ENCODE measurements around the gene HACD4.

HACD4 gene

GRCh38 chr9:20962536-20963225 is 68.8 kb downstream of the HACD4 start:
- no peak overlapping the region for H2AFZ ChIP-seq (ENCODE audit: low read length)
- H3K27ac ChIP-seq (ENCODE audit: low read depth, low read length, poor library complexity, severe bottlenecking): no peak overlapping the region
- no peaks in the 10 kb centered on the region for H3K9me2 ChIP-seq (ENCODE audit: low read depth, low read length)
- H4K20me1 ChIP-seq (ENCODE audit: insufficient read depth, low read length): no peaks in the 10 kb centered on the region
- H3F3A ChIP-seq (ENCODE audit: insufficient read depth, low read length): no peaks in the 10 kb centered on the region
- H3K27me3 ChIP-seq (ENCODE audit: insufficient read depth, low read length): no peaks in the 10 kb centered on the region
- no peak overlapping the region for H3K4me3 ChIP-seq (ENCODE audit: low read depth, low read length, poor library complexity, severe bottlenecking)
- TF ChIP-seq CTCF (IDR thresholded peaks at IDR 0.05; ENCODE audit: low read length): no peak
- no peak for TF ChIP-seq EZH2 (IDR thresholded peaks at IDR 0.05; ENCODE audit: borderline replicate concordance, low read length)
- H3K79me2 ChIP-seq (ENCODE audit: insufficient read depth, low read length): no peaks in the 10 kb centered on the region
- no peaks in the 10 kb centered on the region for H3K9me3 ChIP-seq (ENCODE audit: low read length)
- no peaks in the 10 kb centered on the region for H3K36me3 ChIP-seq (ENCODE audit: insufficient read depth, low read length)
- H3K4me2 ChIP-seq (ENCODE audit: low read length): no peak overlapping the region
- H3K4me1 ChIP-seq (ENCODE audit: insufficient read depth, low read length, severe bottlenecking): no peaks in the 10 kb centered on the region
- no peak overlapping the region for H3K9ac ChIP-seq (ENCODE audit: low read length)

- TF ChIP-seq EZH2 (IDR thresholded peaks at IDR 0.05; ENCODE audit: borderline replicate concordance, low read length) (no peak), CTCF (IDR thresholded peaks at IDR 0.05; ENCODE audit: low read length) (no peak)
Observed at GRCh38 chr9:20950707-20951106, 80.7 kb downstream of the HACD4 start.

More at GRCh38 chr9:20950707-20951106, 80.7 kb downstream of the HACD4 start:
- Histone ChIP-seq H3K36me3 (ENCODE audit: insufficient read depth, low read length) (no peaks in the 10 kb centered on the region), H4K20me1 (ENCODE audit: insufficient read depth, low read length) (no peaks in the 10 kb centered on the region), H3K27ac (ENCODE audit: low read depth, low read length, poor library complexity, severe bottlenecking) (no peak overlapping the region), H3K27me3 (ENCODE audit: insufficient read depth, low read length) (no peaks in the 10 kb centered on the region), H3K4me1 (ENCODE audit: insufficient read depth, low read length, severe bottlenecking) (peaks cover 15% of the 10 kb centered on the region), H3K9me2 (ENCODE audit: low read depth, low read length) (no peaks in the 10 kb centered on the region), H3K4me2 (ENCODE audit: low read length) (no peak overlapping the region), H2AFZ (ENCODE audit: low read length) (no peak overlapping the region), H3K4me3 (ENCODE audit: low read depth, low read length, poor library complexity, severe bottlenecking) (no peak overlapping the region), H3K9ac (ENCODE audit: low read length) (no peak overlapping the region), H3K9me3 (ENCODE audit: low read length) (no peaks in the 10 kb centered on the region), H3K79me2 (ENCODE audit: insufficient read depth, low read length) (no peaks in the 10 kb centered on the region), H3F3A (ENCODE audit: insufficient read depth, low read length) (no peaks in the 10 kb centered on the region)
